Neural progenitor cell (in vitro differentiated cells): ENCODE measurements around the gene GLO1.

Source experiments
- EZH2phosphoT487 ChIP-seq: fragments of 200-600 bp; sonication (generic); IDR thresholded peaks from 2 replicates; pipeline ENCODE4 v1.6.1; 2017; ENCODE audit warnings: antibody characterized with exemption
- TF ChIP-seq, protein P1 (sequence below): fragments of 200-600 bp; sonication (generic); IDR thresholded peaks from 2 replicates; pipeline ENCODE4 v1.5.1; 2017; ENCODE audit warnings: antibody characterized with exemption, mild to moderate bottlenecking

GRCh38 chr6:38684237-38684636 lies 18.7 kb downstream of the GLO1 start:
- TF ChIP-seq, protein P1, sequence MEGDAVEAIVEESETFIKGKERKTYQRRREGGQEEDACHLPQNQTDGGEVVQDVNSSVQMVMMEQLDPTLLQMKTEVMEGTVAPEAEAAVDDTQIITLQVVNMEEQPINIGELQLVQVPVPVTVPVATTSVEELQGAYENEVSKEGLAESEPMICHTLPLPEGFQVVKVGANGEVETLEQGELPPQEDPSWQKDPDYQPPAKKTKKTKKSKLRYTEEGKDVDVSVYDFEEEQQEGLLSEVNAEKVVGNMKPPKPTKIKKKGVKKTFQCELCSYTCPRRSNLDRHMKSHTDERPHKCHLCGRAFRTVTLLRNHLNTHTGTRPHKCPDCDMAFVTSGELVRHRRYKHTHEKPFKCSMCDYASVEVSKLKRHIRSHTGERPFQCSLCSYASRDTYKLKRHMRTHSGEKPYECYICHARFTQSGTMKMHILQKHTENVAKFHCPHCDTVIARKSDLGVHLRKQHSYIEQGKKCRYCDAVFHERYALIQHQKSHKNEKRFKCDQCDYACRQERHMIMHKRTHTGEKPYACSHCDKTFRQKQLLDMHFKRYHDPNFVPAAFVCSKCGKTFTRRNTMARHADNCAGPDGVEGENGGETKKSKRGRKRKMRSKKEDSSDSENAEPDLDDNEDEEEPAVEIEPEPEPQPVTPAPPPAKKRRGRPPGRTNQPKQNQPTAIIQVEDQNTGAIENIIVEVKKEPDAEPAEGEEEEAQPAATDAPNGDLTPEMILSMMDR: no peak
- TF ChIP-seq EZH2phosphoT487: no peak
